ENCODE measurements around the gene YY1.
"Not testable (repeated sequence)": the region's sequence is repeated elsewhere in the genome, so short reads cannot be mapped to it uniquely, and the experiment has no call there.

YY1 gene

DNA sequence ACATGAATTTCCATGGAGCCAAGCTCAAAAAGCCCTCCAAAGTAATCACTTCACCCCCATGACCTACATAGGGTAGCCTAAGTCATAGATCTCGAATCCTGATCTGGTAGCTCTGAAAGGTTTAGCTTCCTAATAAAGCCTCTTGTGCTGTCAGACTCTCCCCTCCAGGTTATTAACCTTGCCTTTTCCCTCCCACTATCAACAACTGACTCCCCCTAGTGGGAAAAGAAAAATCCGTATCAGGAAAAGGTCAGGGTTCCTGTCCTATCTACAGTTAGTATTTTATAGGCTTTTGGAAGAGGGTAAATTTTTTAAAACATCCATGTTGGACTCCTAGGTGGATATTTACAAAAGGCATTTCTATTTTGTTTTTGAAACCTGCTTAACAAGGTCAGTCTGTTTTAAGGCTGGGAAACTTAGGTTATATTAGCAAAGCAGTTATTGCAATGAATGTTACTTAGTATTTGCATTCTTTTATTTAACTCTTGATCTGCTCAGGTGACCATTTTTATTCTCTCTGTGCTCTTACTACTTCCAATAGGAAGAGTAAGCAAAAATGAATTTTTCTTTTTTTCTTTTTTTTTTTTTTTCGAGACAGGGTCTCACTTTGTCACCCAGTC lies 8.0 kb downstream of the YY1 start:
- no peak for DNase-seq

- no peak for DNase-seq
Observed at GRCh38 chr14:100250732-100251465, 12.0 kb downstream of the YY1 start.

DNA sequence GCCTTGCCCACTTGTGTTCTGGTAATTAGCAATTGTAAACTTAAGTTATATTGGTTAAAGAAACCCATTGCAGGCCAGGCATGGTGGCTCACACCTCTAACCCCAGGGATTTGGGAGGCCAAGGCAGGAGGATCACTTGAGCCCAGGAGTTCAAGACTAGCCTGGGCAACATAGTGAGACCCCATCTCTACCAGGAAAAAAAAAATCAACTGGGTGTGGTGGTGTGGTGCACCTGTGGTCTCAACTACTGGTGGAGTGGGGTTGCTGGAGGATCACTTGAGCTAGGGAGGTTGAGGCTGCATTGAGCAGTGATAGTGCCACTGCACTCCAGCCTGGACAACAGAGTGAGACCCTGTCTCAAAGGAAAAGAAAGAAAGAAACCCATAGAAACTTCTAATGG lies 13.7 kb downstream of the YY1 start:
- DNase-seq, result no peak

DNA sequence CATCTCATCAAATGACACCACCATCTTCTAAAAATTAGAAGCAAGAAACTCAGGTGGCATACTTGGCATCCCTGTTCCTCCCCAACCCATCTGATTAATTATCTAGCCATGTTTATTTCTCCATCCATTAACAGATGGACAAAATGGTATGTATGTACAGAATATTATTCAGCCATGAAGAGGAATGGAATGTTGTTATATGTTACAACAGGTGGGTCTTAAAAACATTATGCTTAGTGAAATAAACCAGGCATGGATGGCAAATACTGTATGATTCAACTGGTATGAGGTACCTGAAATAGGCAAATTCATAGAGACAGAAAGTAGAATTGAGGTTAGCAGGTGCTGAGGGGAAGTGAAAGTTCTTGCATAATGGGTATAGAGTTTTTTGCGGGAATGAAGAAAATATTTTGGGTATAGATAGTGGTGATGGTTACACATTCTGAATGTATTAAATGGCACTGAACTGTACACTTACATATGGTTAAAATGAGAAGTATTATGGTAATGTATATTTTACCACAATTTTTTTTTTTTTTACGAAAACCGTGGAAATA lies 17.5 kb downstream of the YY1 start:
- no peak for DNase-seq

DNA sequence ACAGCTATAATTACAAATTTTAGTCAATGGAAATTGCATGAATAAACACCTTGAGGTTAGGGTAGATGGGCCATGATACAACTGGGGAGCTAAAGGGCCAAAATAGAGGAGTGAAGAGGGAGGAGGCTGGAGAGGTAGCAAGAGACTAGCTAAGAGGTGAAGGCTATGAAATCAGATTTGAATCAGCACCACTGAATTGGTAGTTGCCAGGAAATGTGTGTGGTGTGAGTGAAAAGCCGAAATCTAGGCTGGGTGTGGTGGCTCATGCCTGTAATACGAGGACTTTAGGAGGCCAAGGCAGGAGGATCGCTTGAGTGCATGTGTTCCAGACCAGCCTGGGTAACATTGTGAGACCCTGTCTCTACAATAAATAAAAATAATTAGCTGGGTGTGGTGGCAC lies 22.7 kb downstream of the YY1 start:
- no peak for DNase-seq

- no peak for DNase-seq
Observed at GRCh38 chr14:100262545-100262944, 23.6 kb downstream of the YY1 start.

- no peak for DNase-seq
Observed at GRCh38 chr14:100263141-100263540, 24.2 kb downstream of the YY1 start.

DNA sequence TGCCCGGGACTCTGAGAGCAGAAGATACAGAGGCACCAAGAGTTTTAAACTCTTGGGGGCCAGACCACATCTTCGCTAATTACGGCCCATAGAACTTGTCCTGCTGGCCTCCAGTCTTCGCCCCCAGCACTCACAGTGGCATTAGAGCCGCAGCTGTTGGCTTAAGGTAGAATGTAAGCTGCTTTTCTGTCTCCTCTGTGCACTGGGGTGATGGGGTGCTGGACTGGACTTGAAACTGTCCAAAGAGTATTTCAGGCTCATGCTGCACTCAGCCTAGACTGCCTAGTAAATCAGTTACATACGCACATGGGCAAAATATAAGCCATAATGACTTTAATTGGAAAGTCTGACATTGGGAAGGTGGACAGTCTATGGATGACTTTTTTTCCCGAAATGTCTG lies 29.0 kb downstream of the YY1 start:
- no peak for DNase-seq

DNA sequence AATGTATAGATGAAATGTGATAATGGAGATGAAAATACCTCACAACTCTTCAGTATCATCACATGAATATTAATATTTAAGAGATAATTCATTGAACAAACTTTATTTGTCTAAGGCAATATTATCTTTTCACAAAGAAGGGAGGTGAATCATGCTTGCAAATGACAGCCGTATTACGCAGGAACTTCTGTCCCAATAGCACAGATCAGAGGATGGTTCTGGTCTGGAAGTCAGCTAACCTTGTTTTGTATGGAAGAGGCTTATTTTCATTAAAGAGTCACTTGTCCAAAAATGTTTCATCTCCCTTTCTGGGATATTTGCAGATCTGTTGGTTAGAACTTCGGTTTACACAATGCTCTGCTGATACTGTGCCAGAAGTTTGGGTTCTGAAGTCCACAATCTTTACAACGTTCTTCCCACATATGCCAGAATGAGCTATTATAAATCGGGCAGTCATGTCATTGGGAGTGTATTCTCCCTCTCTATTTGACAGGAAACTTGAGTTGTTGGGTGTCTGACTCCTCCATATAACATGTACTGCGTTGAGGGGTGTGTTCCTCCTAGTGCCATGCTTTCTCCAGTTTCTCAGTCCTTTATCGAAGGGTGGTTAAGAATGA lies 29.8 kb downstream of the YY1 start:
- no peak for DNase-seq

GRCh38 chr14:100271247-100271939 lies 32.4 kb downstream of the YY1 start:
- no peak for DNase-seq

DNA sequence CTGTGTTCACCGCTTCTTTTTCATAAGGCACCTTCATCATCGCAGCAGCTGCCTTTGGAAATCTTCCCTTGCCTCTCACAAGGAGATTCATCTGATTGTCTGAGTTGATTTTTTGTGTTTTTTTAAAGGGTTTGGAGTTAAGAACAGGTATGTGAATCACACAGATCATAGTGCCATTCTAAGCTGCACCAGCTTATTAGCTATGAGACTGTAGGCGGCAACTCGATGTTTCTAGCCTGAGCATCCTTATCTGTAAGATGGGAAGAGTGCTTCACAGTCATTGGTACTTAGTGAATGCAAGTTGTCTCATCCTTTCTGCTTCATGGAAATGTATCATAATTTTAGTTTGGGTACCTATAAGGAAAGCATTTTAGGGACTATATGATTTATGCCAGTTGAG lies 35.3 kb downstream of the YY1 start:
- no peak for DNase-seq

DNA sequence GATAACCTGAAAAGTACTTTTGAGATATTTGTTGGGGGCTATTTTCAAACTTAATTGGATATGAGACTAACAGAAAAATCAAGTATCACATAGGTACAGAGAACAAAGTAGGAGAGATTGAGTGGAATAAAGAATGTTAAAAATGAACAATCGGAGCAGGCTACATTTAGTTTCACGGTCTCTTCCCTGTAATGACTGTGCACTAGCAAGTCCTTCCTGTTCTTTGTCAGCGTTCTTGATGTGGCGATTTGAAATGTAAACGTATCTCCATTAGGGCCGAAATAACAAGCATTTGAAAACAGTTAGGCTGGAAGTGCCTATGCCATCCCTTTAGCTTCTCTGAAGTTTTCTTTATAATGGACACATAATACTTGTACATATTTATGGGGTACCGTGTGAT lies 36.3 kb downstream of the YY1 start:
- no peak for DNase-seq

GRCh38 chr14:100278702-100279101 lies 39.8 kb downstream of the YY1 start:
- no peak for DNase-seq

DNA sequence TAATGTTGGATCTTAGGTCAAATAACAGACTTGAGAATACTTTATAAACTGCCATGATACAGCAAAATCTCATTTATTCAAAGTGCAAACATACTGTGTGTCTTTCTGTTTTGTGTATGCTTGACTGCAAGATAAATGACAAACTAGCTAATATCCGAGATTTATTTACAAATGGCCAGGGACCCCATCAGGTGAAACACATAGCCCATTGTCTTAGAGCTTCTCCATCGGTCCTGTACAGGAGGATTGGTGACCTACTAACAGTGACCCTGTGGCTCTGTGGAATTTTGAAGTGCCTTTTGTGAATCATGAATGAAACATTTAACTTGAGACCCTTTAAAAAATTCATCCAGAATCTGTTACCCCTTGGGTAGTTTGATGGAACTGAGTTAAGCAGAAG lies 40.2 kb downstream of the YY1 start:
- no peak for DNase-seq

DNA sequence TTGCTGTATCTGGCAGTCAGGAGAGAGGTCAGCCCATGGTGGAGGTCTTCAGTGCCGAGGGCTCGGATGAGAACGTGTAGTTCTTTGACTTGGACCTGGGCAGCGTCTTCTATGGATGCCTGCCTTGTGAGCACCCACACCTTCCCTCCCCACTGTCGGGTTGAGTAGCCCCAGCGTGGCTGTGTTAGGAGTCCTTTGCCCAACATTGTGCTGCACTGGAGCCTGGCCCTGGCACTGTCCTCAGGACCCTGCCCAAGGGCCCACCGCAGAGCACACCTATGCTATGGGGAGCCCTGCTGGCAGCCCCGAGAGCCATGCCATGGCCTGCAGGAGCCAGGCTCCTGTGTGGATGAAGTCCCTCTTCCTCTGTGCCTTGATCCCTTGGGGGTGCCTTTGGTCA lies 40.6 kb downstream of the YY1 start:
- DNase-seq, result no peak

DNA sequence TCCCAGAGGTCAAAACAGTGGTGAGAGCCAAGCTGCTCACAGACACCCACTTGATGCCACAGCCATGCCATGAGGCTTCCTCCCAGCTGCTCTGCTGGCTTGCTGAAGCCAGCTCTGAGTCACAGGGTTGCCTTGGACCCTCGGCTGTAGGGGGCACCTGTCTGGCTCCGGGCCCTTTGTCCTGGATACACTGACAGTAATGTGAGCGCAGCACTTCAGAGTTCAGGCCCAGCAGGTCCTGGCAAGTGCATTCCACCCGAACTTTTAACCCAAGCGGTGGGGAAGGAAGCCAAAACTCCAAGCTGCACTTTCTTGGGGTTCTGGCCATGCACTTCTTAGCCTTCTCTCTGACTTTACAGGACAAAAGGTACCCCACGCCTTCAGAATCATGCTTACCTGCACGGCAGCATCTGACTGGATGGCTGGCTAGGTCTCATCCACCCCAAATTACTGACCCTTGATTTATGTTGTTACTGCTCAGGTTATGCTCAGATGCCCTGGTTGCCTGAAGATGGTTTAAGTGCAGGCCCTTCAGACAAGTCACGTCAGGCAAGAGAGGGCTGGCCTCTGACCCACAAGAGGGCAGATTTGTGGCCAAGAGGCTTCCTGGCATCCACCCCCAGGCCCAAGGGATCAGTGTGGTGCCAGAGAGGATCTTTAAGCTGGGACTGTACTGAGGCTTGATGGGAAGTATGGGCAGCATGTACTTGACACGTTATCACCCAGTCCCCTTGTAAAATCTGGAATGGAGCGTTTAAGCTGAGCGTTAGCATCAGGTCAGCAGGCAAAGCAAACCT lies 42.5 kb downstream of the YY1 start:
- no peak for DNase-seq

DNA sequence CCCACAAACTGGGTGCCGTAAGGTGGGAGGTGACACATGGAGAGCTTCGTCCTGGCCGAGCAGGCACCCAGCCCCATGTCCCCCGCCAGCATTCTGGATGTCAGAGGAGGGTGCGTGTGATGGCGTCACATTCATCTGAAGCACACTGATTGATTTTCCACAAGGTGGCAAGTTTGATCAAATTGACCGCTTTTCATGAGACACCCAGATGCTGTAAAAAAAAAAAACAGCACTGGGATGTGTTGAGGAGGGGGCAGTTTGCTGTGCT lies 43.1 kb downstream of the YY1 start:
- DNase-seq, result no peak

DNA sequence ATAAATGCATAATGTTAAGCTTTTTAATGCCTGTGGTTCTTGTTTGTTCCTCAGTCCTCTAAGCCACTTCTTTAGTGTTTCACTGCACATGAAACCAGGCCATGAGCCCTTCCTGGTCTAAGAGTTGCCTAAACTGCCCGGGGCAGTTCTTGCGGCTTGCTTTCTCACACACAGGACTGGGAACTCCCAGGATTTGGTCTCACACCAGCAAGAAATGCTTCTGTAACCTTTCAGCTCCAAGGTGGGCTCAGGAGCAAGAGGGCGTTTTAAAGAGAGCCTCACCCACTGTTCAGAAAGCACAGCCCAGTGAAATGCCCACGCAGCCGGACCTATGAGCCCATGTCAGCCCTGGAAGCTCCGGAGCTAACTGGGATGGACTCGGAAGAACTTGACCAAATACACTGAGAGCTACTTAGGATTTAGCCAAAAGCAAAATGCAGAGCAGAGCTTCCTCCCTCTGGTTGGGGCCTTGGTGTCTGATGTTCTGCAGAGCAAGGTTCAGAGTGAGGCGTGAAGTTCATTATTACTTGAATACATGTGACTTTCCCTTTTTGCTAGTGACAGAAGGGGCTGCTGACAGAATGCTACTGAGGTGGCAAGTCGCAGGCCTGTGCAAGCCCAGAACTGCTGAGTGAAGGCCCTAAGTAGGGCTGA lies 43.9 kb downstream of the YY1 start:
- no peak for DNase-seq

GRCh38 chr14:100283436-100283835 lies 44.5 kb downstream of the YY1 start:
- not testable (repeated sequence) for DNase-seq

- DNase-seq, result no peak
Observed at GRCh38 chr14:100283984-100284881, 45.3 kb downstream of the YY1 start.

Measured in activated gamma-delta T cell (primary cell).